Measurements from ENCODE around the gene FGB. TPM values are rescaled to one million over a fixed set of nuclear protein-coding genes. Genes with fewer than 3 reads are reported as not detected.

Gene FGB
- total and polyA plus RNA-seq, 2 donors (not counting 1 experiment from before 2014, with no cell fraction given), result not detected

DNA sequence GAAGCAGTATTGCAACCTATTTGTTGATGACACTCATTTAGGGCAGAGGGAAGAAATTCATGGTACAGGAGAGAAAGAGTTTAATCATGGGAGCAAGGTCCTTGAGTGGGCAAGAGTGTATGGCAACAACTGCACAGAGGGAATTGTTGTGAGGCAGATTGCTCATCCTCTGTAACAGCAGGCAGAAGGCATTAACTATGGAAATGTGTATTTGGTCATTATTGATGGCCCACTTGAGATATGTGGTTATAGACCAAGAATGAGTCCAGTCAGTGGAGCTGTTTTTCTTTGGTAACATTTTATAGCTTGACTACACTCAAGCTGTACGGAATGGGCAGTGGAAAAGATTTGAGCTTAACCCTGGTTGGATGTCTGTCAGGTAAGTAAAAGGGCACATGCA lies 28.5 kb upstream of the FGB start:
- H3K4me3 ChIP-seq (replicated peaks in 1 of 4; ENCODE audit: control extremely low read depth in 1 of 4, insufficient read depth in 1 of 4, low read depth in 3 of 4, low read length in 4 of 4), result no peak overlapping the region
- H4K20me1 ChIP-seq (ENCODE audit: control insufficient read depth, extremely low read depth, insufficient read depth, low read length), result no peaks in the 10 kb centered on the region
- H3K79me2 ChIP-seq (ENCODE audit: control insufficient read depth, insufficient read depth, low read length), result no peaks in the 10 kb centered on the region
- no peaks in the 10 kb centered on the region for H3K27me3 ChIP-seq (ENCODE audit: control insufficient read depth, insufficient read depth, low read length)
- no peak overlapping the region for H2AFZ ChIP-seq (ENCODE audit: low read length)
- TF ChIP-seq, protein P1, sequence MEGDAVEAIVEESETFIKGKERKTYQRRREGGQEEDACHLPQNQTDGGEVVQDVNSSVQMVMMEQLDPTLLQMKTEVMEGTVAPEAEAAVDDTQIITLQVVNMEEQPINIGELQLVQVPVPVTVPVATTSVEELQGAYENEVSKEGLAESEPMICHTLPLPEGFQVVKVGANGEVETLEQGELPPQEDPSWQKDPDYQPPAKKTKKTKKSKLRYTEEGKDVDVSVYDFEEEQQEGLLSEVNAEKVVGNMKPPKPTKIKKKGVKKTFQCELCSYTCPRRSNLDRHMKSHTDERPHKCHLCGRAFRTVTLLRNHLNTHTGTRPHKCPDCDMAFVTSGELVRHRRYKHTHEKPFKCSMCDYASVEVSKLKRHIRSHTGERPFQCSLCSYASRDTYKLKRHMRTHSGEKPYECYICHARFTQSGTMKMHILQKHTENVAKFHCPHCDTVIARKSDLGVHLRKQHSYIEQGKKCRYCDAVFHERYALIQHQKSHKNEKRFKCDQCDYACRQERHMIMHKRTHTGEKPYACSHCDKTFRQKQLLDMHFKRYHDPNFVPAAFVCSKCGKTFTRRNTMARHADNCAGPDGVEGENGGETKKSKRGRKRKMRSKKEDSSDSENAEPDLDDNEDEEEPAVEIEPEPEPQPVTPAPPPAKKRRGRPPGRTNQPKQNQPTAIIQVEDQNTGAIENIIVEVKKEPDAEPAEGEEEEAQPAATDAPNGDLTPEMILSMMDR (conservative IDR thresholded peaks at IDR 0.05 in 1 of 2, IDR thresholded peaks at IDR 0.05 in 1 of 2; ENCODE audit: low read depth in 1 of 2, low read length in 2 of 2), result no peak
- TF ChIP-seq EZH2 (IDR thresholded peaks at IDR 0.05; ENCODE audit: low read length, missing control alignments), result no peak
- no peak overlapping the region for H3K9ac ChIP-seq (ENCODE audit: insufficient read depth, low read length)
- no peaks in the 10 kb centered on the region for H3K4me1 ChIP-seq (ENCODE audit: control insufficient read depth, extremely low read depth, insufficient read depth, low read length)
- no peak overlapping the region for H3K4me2 ChIP-seq (ENCODE audit: extremely low read depth, insufficient read depth, low read length)
- DNase-seq (ENCODE audit: low read depth in 2 of 2), result no peak
- H3K36me3 ChIP-seq (ENCODE audit: control insufficient read depth, insufficient read depth, low read length), result peaks cover 7% of the 10 kb centered on the region
- no peaks in the 10 kb centered on the region for H3K9me3 ChIP-seq (ENCODE audit: control insufficient read depth, insufficient read depth, low read depth, low read length)
- no peak overlapping the region for H3K27ac ChIP-seq (ENCODE audit: insufficient read depth, low read length)

DNA sequence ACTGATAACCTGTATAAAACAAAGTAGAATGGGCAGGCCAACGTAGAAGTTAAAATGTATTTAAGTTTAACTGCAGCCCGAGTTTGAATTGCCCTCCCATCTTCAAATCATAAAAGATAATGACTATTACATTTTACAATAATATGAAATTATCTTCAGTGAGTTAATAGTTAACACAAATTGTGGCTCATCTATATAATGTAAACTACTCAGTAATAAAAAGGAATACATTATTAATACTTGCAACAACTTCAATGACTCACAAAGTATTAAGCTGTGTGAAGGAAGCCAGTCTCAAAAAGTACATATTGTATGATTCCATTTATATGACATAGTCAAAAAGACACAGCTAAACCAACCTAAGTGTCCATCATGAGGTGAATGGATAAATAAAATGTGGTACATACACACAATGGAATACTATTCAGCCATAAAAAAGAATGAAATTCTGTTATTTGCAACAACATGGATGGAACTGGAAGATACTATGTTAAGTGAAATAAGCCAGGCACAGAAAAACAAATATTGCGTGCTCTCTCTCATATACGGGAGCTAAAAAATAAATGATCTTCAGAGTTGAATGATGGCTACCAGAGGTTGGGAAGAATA lies 20.4 kb upstream of the FGB start:
- Histone ChIP-seq H3K9me3 (ENCODE audit: control insufficient read depth, insufficient read depth, low read depth, low read length) (no peaks in the 10 kb centered on the region), H3K4me1 (ENCODE audit: control insufficient read depth, extremely low read depth, insufficient read depth, low read length) (no peaks in the 10 kb centered on the region), H3K4me3 (replicated peaks in 1 of 4; ENCODE audit: control extremely low read depth in 1 of 4, insufficient read depth in 1 of 4, low read depth in 3 of 4, low read length in 4 of 4) (no peak overlapping the region), H3K27me3 (ENCODE audit: control insufficient read depth, insufficient read depth, low read length) (no peaks in the 10 kb centered on the region), H3K36me3 (ENCODE audit: control insufficient read depth, insufficient read depth, low read length) (peaks cover 11% of the 10 kb centered on the region), H3K27ac (ENCODE audit: insufficient read depth, low read length) (no peak overlapping the region), H3K9ac (ENCODE audit: insufficient read depth, low read length) (no peak overlapping the region), H4K20me1 (ENCODE audit: control insufficient read depth, extremely low read depth, insufficient read depth, low read length) (no peaks in the 10 kb centered on the region), H3K79me2 (ENCODE audit: control insufficient read depth, insufficient read depth, low read length) (no peaks in the 10 kb centered on the region), H2AFZ (ENCODE audit: low read length) (no peak overlapping the region), H3K4me2 (ENCODE audit: extremely low read depth, insufficient read depth, low read length) (no peak overlapping the region)
- TF ChIP-seq, protein P1 (conservative IDR thresholded peaks at IDR 0.05 in 1 of 2, IDR thresholded peaks at IDR 0.05 in 1 of 2; ENCODE audit: low read depth in 1 of 2, low read length in 2 of 2), result no peak
- TF ChIP-seq EZH2 (IDR thresholded peaks at IDR 0.05; ENCODE audit: low read length, missing control alignments), result no peak
- no peak for DNase-seq (ENCODE audit: low read depth in 2 of 2)

DNA sequence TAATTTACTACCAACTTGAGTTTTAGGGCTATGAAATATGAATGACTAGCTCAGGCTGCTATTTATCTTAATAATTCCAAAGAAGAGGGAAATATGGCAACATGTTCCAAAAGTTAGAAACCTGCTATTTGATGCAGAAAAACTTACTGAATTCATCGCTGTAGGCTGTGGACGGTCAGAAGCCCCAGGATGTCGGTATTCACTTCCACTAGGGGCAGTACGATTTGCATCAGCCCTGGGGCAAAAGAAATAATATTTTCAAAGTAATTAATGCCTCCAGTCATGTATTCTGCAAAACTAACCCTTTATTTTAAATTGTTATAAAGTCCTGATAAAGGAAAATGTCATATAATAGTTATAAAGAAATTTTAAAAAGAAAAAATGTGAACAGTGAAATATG lies 17.1 kb upstream of the FGB start:
- Histone ChIP-seq H3K4me1 (ENCODE audit: control insufficient read depth, extremely low read depth, insufficient read depth, low read length) (peaks cover 2% of the 10 kb centered on the region), H3K9ac (ENCODE audit: insufficient read depth, low read length) (no peak overlapping the region), H2AFZ (ENCODE audit: low read length) (no peak overlapping the region), H4K20me1 (ENCODE audit: control insufficient read depth, extremely low read depth, insufficient read depth, low read length) (no peaks in the 10 kb centered on the region), H3K9me3 (ENCODE audit: control insufficient read depth, insufficient read depth, low read depth, low read length) (no peaks in the 10 kb centered on the region), H3K4me2 (ENCODE audit: extremely low read depth, insufficient read depth, low read length) (no peak overlapping the region), H3K79me2 (ENCODE audit: control insufficient read depth, insufficient read depth, low read length) (peaks cover 24% of the 10 kb centered on the region), H3K36me3 (ENCODE audit: control insufficient read depth, insufficient read depth, low read length) (peaks cover 6% of the 10 kb centered on the region), H3K27me3 (ENCODE audit: control insufficient read depth, insufficient read depth, low read length) (no peaks in the 10 kb centered on the region), H3K4me3 (replicated peaks in 1 of 4; ENCODE audit: control extremely low read depth in 1 of 4, insufficient read depth in 1 of 4, low read depth in 3 of 4, low read length in 4 of 4) (no peak overlapping the region), H3K27ac (ENCODE audit: insufficient read depth, low read length) (no peak overlapping the region)
- TF ChIP-seq, protein P1 (conservative IDR thresholded peaks at IDR 0.05 in 1 of 2, IDR thresholded peaks at IDR 0.05 in 1 of 2; ENCODE audit: low read depth in 1 of 2, low read length in 2 of 2), result peak in 1 of 2 donors; percentile 19
- TF ChIP-seq EZH2 (IDR thresholded peaks at IDR 0.05; ENCODE audit: low read length, missing control alignments), result no peak
- DNase-seq (ENCODE audit: low read depth in 2 of 2), result no peak
